ENCODE data around the gene TM4SF18. TPM values are rescaled to one million over a fixed set of nuclear protein-coding genes. Genes with fewer than 3 reads are reported as not detected.
"Not testable (repeated sequence)": the region's sequence is repeated elsewhere in the genome, so short reads cannot be mapped to it uniquely, and the experiment has no call there.

TM4SF18 gene, protein sequence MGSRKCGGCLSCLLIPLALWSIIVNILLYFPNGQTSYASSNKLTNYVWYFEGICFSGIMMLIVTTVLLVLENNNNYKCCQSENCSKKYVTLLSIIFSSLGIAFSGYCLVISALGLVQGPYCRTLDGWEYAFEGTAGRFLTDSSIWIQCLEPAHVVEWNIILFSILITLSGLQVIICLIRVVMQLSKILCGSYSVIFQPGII
- 15.8 TPM for total RNA-seq
- long read RNA-seq, partial matches to known transcripts = 0 of 5 reads
- long read RNA-seq, other reads (novel, unspliced or antisense) = 0 of 5 reads

DNA sequence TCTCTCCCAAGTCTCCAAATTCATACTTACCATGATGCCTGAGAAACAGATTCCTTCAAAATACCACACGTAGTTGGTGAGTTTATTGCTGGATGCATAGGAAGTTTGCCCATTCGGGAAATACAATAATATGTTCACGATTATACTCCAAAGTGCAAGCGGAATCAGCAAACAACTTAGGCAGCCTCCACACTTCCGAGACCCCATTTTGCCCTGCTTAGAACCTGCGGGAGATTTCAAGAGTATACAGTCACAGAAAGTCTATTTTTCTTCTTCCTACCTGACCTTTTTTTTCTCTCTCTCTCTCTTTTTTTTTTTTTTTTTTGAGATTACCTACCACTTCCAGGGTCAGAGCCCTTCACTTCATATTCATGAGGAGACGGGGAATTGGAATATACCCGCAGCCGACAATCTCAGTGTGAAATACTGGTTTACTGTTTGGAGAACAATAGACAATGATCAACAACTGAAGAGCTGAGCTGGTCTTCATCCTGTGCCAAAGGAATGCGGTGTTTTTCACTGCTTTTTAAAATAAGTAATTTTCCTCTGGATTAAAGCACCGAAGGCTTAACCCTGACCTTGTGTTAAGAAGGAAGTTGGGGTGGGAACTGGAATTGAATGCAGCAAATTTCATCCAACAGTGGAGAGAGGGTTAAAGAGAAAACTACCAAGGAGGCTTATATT, at the start of gene TM4SF18:
TSS of gene TM4SF18 (minus strand) at position 461 of the 684 bp plus-strand sequence. CDS start at position 207, 254 bp downstream.
- intact Hi-C loops (cut with DNase I) = no loop called here
- DNase-seq (ENCODE audit: missing footprints) (no peak), ATAC-seq (no peak)

DNA sequence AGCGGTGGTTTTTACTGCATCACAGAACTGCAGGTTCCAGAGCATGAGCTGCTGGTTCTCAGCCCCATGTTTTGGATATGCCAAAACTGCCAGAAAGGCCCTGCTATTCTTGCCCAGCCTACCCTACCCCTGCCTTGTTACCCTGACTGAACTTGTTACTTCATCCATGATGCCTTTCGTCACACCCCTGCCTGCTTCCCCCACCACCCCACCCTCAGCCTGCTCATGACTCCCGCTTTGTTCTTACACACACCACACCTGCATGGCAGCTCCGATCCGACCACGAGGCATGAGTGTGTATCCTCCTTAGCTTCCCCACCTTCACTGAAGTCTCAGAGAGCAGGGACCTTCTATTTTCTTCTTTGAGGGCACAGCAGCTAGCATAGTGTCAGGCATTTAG, 49.1 kb upstream of the TM4SF18 start:
- ATAC-seq (no peak), DNase-seq (ENCODE audit: missing footprints) (peak; percentile 22)
- intact Hi-C loops (cut with DNase I) = no loop called here

DNA sequence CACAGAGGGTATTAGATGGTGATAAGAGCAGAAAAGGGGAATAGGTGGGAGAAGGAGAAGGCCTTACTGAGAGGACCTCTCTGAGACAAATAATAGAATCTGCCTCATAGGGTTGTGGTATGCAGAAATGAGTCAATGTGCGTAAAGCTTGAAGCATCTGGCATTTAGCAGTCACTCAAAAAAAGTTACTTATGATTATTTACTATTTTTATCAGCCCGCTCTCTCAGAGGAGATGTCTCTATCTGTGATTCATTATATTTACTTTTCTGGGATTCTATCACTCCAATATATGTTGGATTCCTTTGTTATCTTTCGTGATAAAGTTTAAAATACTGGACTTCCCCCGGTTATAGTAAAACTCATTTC, 48.6 kb upstream of the TM4SF18 start:
- ATAC-seq = no peak
- DNase-seq (ENCODE audit: missing footprints) = no peak
- intact Hi-C loops (cut with DNase I) = no loop called here

DNA sequence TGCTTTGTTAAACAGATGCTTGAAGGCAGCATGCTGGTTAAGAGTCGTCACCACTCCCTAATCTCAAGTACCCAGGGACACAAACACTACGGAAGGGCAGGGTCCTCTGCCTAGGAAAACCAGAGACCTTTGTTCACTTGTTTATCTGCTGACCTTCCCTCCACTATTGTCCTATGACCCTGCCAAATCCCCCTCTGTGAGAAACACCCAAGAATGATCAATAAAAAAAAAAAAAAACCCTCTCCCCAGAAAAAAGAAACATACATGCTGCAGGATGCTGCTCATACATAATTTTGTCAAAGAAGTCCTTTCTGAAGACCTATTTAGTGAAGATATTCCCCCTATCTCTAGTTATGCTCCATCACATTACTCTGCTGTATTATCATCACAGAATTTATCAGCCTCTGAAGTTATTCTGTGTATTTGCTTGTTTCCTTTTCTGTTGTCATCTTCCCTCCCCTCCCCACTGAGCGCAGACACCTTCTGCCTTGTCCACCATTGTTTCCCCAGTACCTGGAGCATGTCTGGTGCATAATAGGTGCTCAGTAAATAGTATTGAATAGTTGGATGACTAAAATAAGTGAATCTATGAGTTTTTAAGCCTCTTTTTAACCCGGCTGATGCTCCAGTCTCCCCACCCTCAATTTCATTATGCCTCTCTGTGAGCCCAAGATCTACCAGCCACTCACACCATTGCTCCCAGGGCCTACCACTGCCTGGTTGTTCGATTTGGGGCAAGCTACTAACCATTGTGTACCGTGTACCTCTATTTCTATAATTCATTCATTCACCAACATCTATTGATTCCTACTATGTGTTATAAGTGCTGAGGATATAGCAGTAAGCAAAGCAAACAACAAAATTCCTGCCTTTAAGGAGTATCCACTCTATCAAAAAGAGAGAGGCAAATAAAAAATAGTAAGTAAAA, 48.0 kb upstream of the TM4SF18 start:
- ATAC-seq (no peak), DNase-seq (ENCODE audit: missing footprints) (no peak)
- intact Hi-C loops (cut with DNase I) = no loop called here

DNA sequence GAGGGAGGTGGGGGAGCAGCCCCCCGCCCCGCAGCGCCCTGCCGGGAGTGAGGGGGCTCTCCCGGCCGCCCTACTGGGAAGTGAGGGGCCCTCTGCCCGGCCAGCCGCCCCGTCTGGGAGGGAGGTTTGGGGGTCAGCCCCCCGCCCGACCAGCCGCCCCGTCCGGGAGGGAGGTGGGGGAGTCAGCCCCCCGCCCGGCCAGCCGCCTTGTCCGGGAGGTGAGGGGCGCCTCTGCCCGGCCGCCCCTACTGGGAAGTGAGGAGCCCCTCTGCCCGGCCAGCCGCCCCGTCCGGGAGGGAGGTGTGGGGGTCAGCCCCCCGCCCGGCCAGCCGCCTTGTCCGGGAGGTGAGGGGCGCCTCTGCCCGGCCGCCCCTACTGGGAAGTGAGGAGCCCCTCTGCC, 46.8 kb upstream of the TM4SF18 start:
- ATAC-seq; DNase-seq (ENCODE audit: missing footprints); intact Hi-C loops (cut with DNase I): not testable (repeated sequence)

DNA sequence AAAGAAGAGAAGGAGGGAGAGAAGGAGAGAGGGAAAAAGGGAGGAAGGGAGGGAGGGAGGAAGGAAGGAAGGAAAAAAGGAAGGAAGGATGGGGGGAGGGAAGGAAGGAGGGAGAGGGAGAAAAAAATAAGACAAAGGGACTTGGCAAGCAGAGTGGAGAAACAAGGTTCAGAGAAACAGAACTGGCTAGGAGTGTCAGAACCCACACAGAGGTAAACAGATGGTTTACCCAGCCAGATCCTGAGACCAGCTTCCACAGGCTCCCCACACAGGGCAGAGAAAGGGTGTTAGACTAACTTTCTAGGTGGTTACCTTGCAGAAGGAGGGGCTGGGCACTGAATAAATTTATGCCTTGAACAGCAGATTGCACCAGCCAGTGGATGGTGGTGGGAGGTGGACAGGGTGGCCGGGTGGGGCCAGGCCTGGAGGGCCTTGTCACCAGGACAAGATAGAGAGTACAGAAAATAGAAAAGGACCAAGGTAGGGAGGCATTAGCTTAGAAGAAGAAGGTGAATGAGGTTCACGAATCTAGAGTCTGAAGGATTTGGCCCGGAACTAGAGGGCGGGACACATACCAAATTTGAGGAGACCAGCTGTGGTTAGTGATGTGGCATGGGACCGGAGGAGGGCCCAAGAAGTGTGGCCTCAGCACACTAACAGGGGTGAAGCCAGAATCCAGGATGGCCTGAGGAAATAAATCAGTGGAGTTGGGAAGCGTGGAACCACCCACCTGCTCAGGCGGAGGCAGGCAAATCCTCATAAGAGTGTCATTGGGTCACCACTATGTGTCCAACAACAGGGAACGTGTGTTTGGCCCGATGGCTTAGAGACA, 45.3 kb upstream of the TM4SF18 start:
- peak; percentile 22 for DNase-seq (ENCODE audit: missing footprints)
- no peak for ATAC-seq
- intact Hi-C loops (cut with DNase I) = loop anchor here (5.0 kb wide), 1 partner anchor 36 kb away; no protein-coding TSS in a partner anchor

DNA sequence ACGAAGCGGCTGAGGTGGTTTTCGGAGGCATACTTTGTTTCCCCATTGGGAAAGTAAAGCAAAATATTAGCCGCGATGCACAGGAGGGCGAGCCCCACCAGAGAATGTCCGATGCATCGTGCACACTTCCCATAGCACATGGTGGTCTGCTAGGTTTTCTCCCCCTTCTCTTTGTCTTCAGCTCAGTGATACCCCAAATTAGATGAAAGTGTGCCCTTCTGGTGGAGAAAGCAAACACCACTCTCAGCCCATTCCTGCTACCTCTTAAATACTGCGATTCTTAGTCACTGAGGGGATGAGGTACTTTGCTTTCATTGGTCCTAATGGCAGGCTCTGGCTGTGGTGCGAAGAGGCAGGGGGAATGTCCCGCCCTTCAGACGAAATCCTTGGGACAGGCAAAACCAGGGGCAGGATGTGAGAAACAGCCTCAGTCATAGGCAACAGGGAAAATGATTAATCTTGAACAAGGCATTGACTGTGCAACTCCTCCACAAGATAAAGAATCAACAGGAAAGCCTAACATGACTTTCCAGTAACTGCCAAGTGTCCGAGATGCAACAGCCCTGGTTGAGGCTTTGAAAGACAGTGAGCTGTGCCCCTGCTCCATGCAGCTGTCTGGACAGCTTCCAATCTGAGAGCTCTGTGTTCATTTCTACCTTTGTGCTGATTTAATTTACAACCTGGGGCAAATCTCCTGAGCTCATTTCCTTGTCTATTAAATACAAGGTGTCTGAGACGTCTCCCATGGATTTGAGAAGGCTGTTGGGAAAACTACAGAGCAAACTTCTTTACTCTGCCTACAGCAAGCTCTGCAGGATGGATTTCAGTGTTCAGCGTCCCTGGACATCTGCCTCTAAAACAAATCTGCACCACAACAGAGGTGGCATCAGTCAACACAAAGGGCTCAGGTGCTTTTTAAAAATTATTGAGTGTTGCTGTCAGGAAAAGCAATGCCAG, 44.2 kb upstream of the TM4SF18 start, which contains the start of gene TM4SF1:
TSS of gene TM4SF1 (minus strand) at position 242 of the 957 bp plus-strand sequence. CDS start at position 140, 102 bp downstream.
- peak; percentile 26 for DNase-seq (ENCODE audit: missing footprints)
- intact Hi-C loops (cut with DNase I) = loop anchor here (5.0 kb wide), 1 partner anchor 35 kb away; no protein-coding TSS in a partner anchor

DNA sequence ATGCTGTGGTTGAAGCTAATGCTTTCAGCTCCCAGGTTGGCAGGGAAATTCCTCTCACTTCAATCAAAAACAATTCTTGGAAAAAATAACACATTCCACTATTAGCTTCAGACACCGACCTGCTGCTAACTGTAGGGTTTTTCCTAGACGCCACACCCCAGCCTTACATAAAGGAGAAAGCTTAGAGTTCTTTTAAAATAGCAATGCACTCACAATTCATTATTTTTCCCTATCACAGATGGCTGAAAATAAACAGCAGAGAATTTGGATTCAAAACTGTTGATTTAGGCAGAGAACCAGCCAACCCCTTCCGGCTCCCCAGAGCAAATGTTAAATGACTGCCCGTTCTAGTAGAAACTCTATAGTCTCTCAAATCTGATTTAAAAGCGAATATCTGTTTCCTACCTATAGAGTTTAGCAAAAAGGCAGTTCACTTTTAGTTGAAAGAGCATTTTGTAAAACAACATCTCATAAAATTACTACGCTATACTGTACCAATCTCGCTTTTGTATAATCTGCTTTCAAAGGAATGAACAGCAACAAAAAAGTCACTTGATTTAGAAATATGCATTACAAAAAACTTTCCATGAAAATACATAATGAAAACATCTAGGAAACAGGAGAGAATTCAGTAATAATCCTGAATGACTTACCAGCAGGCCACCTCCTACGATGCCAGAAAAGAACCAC, 43.4 kb upstream of the TM4SF18 start:
- DNase-seq (ENCODE audit: missing footprints) (no peak), ATAC-seq (peak; percentile 56)
- intact Hi-C loops (cut with DNase I) = loop anchor here (5.0 kb wide), 1 partner anchor 35 kb away; no protein-coding TSS in a partner anchor

More for the DNA sequence above, 44.2 kb upstream of the TM4SF18 start, which contains the start of gene TM4SF1:
- ATAC-seq = peak; percentile 92

DNA sequence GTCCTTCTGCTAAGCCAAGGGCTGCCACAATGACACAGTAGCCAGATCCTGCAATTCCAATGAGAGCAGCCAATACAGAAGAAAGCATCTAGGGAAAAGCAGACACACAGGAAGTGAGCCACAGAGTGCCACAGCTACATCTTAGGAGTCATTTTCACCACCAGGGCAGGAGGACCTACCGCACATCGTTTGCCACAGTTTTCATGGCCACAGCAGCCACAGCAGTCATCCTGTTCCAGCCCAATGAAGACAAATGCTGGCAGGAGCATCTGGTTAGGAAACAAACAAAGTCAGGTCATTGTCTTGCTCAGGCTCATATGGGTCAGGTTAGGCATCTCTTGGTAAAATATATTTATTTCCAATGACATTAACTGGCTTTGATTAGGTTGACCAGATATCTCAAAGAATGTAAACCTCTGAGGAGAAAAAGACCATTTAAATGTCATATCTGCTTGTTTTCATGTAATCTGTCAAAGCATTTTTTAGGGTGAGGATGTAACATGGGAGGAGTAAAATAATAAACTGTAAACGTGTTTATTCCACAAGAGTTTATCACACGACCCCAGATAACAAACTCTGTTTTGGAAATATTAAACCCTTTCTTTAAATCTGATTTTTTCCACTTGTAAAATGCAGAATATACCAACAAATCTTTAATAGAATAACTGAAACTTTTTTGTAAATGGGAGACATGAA, 42.2 kb upstream of the TM4SF18 start:
- DNase-seq (ENCODE audit: missing footprints) = no peak
- no peak for ATAC-seq
- intact Hi-C loops (cut with DNase I) = loop anchor here (5.0 kb wide), 1 partner anchor 33 kb away; no protein-coding TSS in a partner anchor

DNA sequence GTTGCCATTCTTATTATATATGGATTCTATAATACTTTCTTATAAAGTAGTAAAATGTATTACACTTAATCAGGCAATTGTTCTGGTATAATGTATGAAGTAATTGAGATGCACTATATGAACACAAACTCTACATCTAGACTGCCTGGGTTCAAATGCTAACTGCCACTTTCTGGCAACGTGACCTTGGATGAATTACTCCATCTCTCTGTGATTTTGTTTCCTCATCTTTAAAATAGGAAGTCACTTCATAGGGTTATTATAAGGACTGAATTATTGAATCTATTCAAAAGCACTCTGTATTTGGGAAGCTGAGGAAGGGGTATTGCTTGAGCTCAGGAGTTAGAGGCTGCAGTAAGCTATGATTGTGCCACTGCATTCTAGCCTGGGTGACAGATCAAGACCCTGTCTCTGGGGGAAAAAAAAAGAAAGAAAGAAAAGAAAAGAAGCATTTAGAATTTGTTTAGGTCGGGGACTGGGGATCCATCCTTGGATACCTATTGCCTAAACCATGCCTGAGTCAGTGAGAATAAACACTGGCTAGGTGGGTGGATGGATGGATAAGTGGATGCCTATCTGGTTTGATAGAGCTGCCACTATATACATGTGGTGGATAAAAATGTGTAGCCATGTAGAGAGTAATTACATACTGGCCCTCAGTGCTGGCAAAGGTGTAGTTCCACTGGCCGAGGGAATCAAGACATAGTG, 41.5 kb upstream of the TM4SF18 start:
- ATAC-seq = no peak
- intact Hi-C loops (cut with DNase I) = loop anchor here (5.0 kb wide), 1 partner anchor 33 kb away; no protein-coding TSS in a partner anchor
- no peak for DNase-seq (ENCODE audit: missing footprints)

DNA sequence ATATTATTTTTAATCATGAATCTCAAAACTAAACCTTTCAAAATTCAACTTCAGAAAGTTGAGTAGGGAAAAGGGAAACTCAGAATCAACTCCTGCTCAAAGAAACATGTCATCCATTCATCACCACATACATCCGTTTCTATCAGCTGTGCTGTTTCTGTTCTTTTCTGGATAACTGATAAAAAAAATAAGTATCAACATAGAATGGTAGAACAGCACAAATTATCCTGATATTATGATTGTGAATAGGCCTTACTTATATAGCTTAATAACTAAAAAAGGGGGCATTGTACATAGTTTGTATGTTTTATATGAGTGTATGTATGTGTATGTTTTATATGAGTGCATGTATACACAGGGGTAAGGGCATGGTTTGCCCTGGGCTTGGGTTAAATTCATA, 41.0 kb upstream of the TM4SF18 start:
- ATAC-seq = no peak
- DNase-seq (ENCODE audit: missing footprints) = no peak
- intact Hi-C loops (cut with DNase I) = no loop called here

DNA sequence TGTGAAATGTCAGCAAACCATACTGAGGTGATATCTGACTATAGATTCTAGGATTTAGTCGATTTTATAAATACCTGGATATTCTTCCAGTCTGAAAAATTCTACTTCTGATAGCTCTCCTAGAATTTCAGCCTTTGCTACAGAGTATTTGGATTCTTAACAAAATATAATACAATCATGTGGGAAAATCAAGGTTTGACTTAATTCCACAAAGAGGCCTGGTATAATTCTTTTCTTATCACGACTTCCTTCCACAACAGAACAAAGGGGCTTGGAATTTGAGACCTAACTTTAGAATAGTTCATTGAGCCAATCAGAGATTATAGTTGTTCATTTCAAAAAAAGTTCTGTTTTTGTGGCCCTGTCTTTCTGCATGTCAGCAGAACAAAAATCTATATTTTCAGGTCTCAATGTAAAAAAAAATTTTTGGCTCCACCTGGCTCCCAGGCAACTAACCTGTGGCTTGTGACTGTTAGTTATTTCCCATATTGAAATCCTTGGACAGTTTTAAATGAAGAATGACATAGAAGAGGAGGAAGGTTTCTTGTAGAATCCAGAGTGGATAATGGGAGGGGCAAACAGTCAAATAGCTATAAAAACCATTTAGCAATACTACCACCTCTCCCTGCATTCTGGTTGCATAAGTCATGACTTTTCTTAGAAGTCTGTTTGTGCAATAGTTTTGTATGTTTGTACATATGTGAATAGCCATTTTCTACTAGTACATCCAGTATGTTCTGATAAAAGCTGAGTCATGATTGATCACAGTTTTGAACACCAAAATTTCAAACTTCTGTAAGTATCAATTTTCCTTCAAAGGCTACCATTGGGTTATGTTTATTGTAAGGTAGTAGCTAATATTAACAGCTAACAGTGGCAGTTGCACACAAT, 40.0 kb upstream of the TM4SF18 start:
- DNase-seq (ENCODE audit: missing footprints) = no peak
- ATAC-seq = no peak
- intact Hi-C loops (cut with DNase I) = no loop called here

DNA sequence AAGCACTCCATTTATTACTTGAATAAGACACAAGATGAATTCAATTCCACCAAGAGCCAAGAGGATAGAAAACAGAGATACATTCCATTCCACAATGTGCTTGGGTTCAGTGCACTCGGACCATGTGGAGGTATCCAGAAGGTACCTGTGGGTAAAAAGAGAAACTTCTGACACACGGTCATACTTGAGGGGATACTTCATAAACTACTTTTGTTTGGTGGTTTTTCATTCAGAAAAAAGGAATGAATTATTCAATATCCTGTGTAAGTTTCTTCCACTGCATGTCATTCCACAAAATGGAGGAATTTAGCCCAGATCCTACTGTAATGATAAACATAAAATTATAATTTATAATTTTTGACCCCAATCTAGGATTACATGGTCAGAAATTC, 38.3 kb upstream of the TM4SF18 start:
- intact Hi-C loops (cut with DNase I) = no loop called here
- ATAC-seq (no peak), DNase-seq (ENCODE audit: missing footprints) (no peak)

DNA sequence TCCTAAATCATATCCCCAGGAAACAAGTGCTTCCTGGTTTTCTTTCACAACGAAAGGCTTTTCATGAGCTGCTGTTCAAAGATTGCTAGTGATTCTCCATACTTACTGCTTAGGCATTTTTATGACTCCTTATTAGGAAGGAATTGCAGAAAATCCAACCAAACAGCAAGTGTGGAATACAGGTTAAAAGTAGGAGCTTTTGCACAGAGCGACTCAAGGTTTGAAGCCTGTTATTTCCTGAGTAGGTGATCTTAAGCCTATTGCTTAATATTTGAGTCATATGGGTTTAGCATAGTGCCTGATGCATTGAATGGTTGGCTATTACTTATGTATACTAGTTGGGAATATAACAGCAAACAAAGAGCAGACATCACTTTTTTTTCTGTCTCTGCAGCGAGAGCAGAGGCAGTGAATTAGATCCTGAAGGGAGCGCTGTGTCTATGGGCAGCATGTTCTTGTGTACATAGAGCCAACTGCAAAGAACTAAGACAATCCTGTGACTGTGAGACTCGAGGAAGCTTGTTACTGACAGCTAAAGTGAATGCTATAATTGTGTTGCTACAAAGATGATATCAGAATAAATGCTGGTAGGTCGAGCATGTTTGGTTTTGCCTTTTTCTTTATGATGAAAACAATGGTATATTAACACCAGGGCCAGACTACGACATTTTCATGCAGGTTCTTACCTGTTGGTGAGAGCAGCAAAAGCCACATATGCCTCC, 37.7 kb upstream of the TM4SF18 start:
- DNase-seq (ENCODE audit: missing footprints) (no peak), ATAC-seq (no peak)
- intact Hi-C loops (cut with DNase I) = no loop called here

Measured in Right ventricle myocardium inferior (tissue), 1 donor.